Hepatocyte (in vitro differentiated cells): Measurements from ENCODE around the gene TRIM69. TPM values are rescaled to one million over a fixed set of nuclear protein-coding genes. Genes with fewer than 3 reads are reported as not detected.

Experiments
- DNase-seq: peaks from one replicate; pipeline ENCODE4 v3.0.0-alpha.2; 2016; ENCODE audit warnings: low spot score
- H2AFZ ChIP-seq: fragments of 200-600 bp; sonication (generic); 2 replicates; pipeline ENCODE4 v1.6.0; 2016; ENCODE audit warnings: antibody characterized with exemption, mild to moderate bottlenecking
- H3K27ac ChIP-seq: fragments of 200-600 bp; sonication (generic); 2 replicates; pipeline ENCODE4 v1.5.1; 2016; ENCODE audit warnings: mild to moderate bottlenecking
- H3K27me3 ChIP-seq: fragments of 200-600 bp; sonication (generic); 2 replicates; pipeline ENCODE4 v1.6.1; 2016
- H3K36me3 ChIP-seq: fragments of 200-600 bp; sonication (generic); replicated peaks from 2 replicates; pipeline ENCODE4 v1.5.1; 2016; ENCODE audit warnings: low read depth; ENCODE audit not compliant: insufficient read depth
- H3K4me1 ChIP-seq: fragments of 200-600 bp; sonication (generic); 2 replicates; pipeline ENCODE4 v1.5.1; 2016; ENCODE audit warnings: mild to moderate bottlenecking, moderate library complexity; ENCODE audit not compliant: insufficient read depth
- H3K4me2 ChIP-seq: fragments of 200-600 bp; sonication (generic); 2 replicates; pipeline ENCODE4 v1.6.0; 2016
- H3K4me3 ChIP-seq: fragments of 200-600 bp; sonication (generic); 2 replicates; pipeline ENCODE4 v1.5.1; 2016; ENCODE audit warnings: mild to moderate bottlenecking
- H3K79me2 ChIP-seq: fragments of 200-600 bp; sonication (generic); 2 replicates; pipeline ENCODE4 v1.6.0; 2017; ENCODE audit warnings: mild to moderate bottlenecking
- H3K9me2 ChIP-seq: fragments of 200-600 bp; sonication (generic); replicated peaks from 2 replicates; pipeline ENCODE4 v1.6.0; 2017; ENCODE audit warnings: mild to moderate bottlenecking; ENCODE audit not compliant: insufficient read depth
- H3K9me3 ChIP-seq: fragments of 200-600 bp; sonication (generic); 2 replicates; pipeline ENCODE4 v1.5.1; 2016; ENCODE audit warnings: low read depth, mild to moderate bottlenecking
- H4K20me1 ChIP-seq: fragments of 200-600 bp; sonication (generic); 2 replicates; pipeline ENCODE4 v1.6.0; 2016; ENCODE audit warnings: mild to moderate bottlenecking; ENCODE audit not compliant: insufficient read depth, poor library complexity, severe bottlenecking
- EZH2 ChIP-seq: fragments of 200-600 bp; sonication (generic); IDR thresholded peaks from 2 replicates; pipeline ENCODE4 v1.6.1; 2016; ENCODE audit warnings: antibody characterized with exemption, mild to moderate bottlenecking, borderline replicate concordance
- EZH2phosphoT487 ChIP-seq: fragments of 200-600 bp; sonication (generic); IDR thresholded peaks from one replicate; pipeline ENCODE4 v1.6.1; 2018; ENCODE audit warnings: antibody characterized with exemption, mild to moderate bottlenecking, low read depth, moderate library complexity; ENCODE audit not compliant: unreplicated experiment, severe bottlenecking
- WGBS: methylation state at CpG from one replicate; pipeline ENCODE4 v1.1.6; 2016; ENCODE audit warnings: low lambda C conversion rate; ENCODE audit errors: missing lambda C conversion rate; 5-methylcytosine and 5-hydroxymethylcytosine counted together
- polyA plus RNA-seq: library from polyadenylated mRNA; unstranded; fragments of >200 nt; fragmentation: Nextera tagmentation; extraction: Ambion mirVana; gene quantifications from 2 replicates; pipeline ENCODE4 v1.2.1, GENCODE V29; 2016
- total RNA-seq: library from RNA; depleted of rRNA; stranded (reverse); fragments of >200 nt; gene quantifications from 2 replicates; pipeline ENCODE4 v1.2.3, GENCODE V29; 2014
- TF ChIP-seq, protein P1 (sequence below): fragments of 200-600 bp; sonication (generic); IDR thresholded peaks from 2 replicates; pipeline ENCODE4 v1.5.1; 2016; ENCODE audit warnings: antibody characterized with exemption, mild to moderate bottlenecking; ENCODE audit not compliant: poor library complexity

The TRIM69 gene
- total and polyA plus RNA-seq, 2 experiments from 2014 or later, result 6.5 to 11.0 TPM

DNA sequence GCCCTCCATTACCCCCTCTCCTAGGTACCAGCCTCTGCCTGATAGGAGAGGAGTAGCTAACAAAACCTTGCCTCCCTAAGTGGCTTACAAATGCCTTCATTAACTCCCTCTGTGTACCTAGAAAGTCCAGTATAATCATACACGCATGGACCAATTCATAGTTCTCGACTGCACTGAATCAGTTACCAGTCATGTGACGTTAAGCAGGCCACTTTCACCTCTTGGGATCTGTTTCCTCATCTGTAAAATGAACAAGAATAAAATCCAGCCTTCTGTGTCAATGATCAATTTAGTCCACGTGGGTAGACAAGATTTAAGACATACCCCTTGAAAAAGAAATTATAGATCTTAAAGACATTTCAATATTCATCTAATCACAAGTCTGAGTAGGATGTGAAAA lies 72.2 kb downstream of the TRIM69 start:
- H3K9me3 ChIP-seq, result no peaks in the 10 kb centered on the region
- H3K36me3 ChIP-seq, result no peaks in the 10 kb centered on the region
- TF ChIP-seq, protein P1, sequence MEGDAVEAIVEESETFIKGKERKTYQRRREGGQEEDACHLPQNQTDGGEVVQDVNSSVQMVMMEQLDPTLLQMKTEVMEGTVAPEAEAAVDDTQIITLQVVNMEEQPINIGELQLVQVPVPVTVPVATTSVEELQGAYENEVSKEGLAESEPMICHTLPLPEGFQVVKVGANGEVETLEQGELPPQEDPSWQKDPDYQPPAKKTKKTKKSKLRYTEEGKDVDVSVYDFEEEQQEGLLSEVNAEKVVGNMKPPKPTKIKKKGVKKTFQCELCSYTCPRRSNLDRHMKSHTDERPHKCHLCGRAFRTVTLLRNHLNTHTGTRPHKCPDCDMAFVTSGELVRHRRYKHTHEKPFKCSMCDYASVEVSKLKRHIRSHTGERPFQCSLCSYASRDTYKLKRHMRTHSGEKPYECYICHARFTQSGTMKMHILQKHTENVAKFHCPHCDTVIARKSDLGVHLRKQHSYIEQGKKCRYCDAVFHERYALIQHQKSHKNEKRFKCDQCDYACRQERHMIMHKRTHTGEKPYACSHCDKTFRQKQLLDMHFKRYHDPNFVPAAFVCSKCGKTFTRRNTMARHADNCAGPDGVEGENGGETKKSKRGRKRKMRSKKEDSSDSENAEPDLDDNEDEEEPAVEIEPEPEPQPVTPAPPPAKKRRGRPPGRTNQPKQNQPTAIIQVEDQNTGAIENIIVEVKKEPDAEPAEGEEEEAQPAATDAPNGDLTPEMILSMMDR, result no peak
- TF ChIP-seq EZH2phosphoT487 (no peak), EZH2 (no peak)
- H3K79me2 ChIP-seq, result no peaks in the 10 kb centered on the region
- H3K27ac ChIP-seq, result no peak overlapping the region
- no peaks in the 10 kb centered on the region for H4K20me1 ChIP-seq
- no peak overlapping the region for H3K4me3 ChIP-seq
- no peaks in the 10 kb centered on the region for H3K9me2 ChIP-seq
- no peak overlapping the region for H2AFZ ChIP-seq
- H3K4me2 ChIP-seq, result no peak overlapping the region
- DNase-seq, result no peak
- WGBS, result 77% methylated on average over 4 of the region's 4 CpGs
- no peaks in the 10 kb centered on the region for H3K27me3 ChIP-seq
- H3K4me1 ChIP-seq, result peaks cover 12% of the 10 kb centered on the region

DNA sequence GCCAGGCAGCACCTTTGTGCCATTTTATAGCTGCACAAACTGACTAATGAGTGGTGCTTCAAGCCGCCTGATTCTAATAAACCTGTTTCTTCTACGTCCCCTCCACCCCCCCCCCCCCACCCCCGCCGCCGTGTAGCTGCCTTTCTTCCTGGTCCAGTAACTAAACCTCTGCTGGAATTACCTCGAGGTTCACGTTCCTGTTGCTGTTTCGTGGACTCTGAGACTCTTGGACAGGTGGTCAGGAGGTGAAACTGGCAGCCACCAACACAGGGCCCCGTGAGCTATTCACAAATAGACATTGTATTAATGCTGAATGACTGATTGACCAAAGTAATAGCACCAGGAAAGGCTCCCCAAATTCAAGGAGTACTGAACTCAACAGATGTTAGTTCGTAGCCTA lies 73.9 kb downstream of the TRIM69 start:
- Histone ChIP-seq H3K4me3 (no peak overlapping the region), H3K79me2 (no peaks in the 10 kb centered on the region), H2AFZ (no peak overlapping the region), H3K27ac (no peak overlapping the region), H3K27me3 (no peaks in the 10 kb centered on the region), H3K9me3 (no peaks in the 10 kb centered on the region), H3K4me2 (no peak overlapping the region), H3K36me3 (no peaks in the 10 kb centered on the region), H3K4me1 (peaks cover 12% of the 10 kb centered on the region), H4K20me1 (no peaks in the 10 kb centered on the region), H3K9me2 (no peaks in the 10 kb centered on the region)
- 85% methylated on average over 10 of the region's 10 CpGs for WGBS
- no peak for DNase-seq
- TF ChIP-seq, protein P1, result no peak
- TF ChIP-seq EZH2 (no peak), EZH2phosphoT487 (no peak)

DNA sequence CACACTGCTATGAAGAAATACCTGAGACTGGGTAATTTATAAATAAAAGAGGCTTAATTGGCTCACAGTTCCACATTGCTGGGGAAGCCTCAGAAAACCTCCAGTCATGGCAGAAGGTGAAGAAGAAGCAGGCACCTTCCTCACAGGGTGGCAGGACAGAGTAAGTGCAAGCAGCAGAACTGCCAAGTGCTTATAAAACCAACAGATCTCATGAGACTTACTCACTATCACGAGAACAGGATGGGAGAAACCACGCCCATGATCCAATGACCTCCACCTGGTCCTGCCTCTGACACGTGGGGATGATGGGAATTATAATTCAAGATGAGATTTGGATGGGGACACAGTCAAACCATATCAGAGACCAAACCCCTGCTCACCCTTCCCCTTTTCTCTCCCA lies 75.0 kb downstream of the TRIM69 start:
- no peak overlapping the region for H3K4me2 ChIP-seq
- WGBS, result 58% methylated on average over 3 of the region's 3 CpGs

More for the DNA sequence above, 75.0 kb downstream of the TRIM69 start:
- Histone ChIP-seq H4K20me1 (no peaks in the 10 kb centered on the region), H3K27me3 (no peaks in the 10 kb centered on the region), H2AFZ (no peak overlapping the region), H3K4me1 (peaks cover 12% of the 10 kb centered on the region), H3K4me3 (no peak overlapping the region), H3K36me3 (no peaks in the 10 kb centered on the region), H3K27ac (peak overlapping the region; percentile 51), H3K9me2 (no peaks in the 10 kb centered on the region), H3K9me3 (no peaks in the 10 kb centered on the region), H3K79me2 (no peaks in the 10 kb centered on the region)
- DNase-seq, result no peak
- TF ChIP-seq, protein P1, result no peak
- TF ChIP-seq EZH2, result no peak
- no peak for TF ChIP-seq EZH2phosphoT487
